ENCODE results near the gene ZSCAN10. TPM values are rescaled to one million over a fixed set of nuclear protein-coding genes. Genes with fewer than 3 reads are reported as not detected.
"Not testable (repeated sequence)": the region's sequence is repeated elsewhere in the genome, so short reads cannot be mapped to it uniquely, and the experiment has no call there.

ZSCAN10 gene
- total RNA-seq, 1 experiment from 2014 or later: not detected

DNA sequence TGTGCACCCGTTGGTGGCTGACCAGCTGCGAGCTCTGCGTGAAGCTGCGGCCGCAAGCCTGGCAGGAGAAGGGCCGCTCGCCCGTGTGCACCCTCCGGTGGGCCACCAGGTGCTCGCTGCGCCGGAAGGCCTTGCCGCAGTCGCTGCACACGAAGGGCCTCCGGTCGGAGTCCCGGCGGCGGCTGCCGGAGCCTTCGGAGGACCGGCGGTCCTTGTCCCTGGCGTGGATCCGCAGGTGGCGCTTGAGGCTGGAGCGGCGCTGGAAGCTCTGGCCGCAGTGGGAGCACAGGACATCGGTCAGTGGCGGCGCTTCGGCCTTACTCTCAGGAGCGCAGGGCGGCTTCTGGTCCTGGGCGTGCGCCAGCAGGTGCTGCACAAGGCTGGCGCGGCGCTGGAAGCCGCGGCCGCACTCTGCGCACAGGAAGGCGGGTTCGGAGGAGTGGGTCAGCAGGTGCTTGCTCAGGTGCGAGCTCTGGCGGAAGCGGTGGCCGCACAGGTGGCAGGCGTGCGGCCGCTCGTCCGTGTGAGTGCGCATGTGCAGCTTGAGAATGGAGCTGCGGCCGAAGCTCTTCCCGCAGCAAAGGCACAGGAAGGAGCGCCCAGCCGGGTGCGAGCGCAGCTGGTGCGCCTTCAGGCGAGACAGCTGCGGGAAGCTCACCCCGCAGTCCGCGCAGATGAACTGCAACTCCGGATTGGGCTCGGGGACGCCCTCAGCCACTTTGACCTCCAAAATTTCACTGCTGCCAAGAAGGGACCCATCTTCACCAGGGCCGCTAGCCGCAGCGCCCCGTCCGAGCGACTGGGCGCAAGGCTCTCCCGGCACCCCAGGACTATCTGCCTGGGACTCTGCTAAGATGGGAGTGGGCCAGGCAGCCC, 9.1 kb downstream of the ZSCAN10 start:
- Histone ChIP-seq H3K36me3 (no peaks in the 10 kb centered on the region), H3K27ac (no peak overlapping the region), H3K27me3 (replicated peaks) (0 out of 2 replicates have a peak, but pooled peaks cover 3% of the 10 kb centered on the region), H3K4me3 (no peak overlapping the region), H3K4me1 (replicated peaks) (no peaks in the 10 kb centered on the region), H3K9me3 (replicated peaks) (no peaks in the 10 kb centered on the region)
- no peak for DNase-seq (ENCODE audit: low read depth in 1 of 2, low spot score in 2 of 2)

DNA sequence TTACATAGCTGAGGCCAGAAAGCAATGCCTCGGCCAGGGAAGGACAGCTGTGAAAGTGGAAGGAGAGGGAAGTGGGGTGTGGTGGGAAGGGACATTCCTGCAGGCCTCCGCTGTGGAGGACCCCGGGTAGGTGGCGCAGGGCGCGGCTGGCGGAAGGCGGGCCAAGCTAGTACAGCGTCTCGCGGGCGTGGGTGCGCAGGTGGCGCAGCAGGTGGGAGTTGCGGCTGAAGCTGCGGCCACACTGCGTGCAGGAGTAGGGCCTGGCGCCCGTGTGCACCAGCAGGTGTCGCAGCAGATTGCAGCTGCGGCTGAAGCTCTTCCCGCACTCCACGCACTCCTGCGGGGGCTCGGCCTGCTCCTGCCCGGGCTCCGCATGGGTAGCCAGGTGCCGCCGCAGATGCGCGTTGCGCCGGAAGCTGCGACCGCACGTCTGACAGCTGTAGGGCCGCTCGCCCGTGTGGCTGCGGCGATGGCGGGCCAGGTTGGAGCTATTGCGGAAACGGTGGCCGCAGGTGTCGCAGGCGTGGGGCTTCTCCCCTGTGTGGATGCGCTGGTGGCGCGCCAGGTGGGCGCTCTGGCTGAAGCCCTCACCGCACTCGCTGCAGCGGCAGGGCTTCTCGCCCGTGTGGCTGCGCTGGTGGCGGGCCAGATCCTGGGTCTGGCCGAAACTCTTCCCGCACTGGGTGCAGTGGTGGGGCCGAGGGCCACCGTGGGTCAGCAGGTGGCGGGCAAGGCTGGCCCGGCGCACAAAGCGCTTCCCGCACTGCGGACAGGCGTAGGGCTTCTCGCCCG, 10.0 kb downstream of the ZSCAN10 start:
- Histone ChIP-seq H3K27ac (no peak overlapping the region), H3K9me3 (replicated peaks) (no peaks in the 10 kb centered on the region), H3K4me3 (no peak overlapping the region), H3K4me1 (replicated peaks) (no peaks in the 10 kb centered on the region), H3K27me3 (replicated peaks) (0 out of 2 replicates have a peak, but pooled peaks cover 3% of the 10 kb centered on the region), H3K36me3 (no peaks in the 10 kb centered on the region)
- no peak for DNase-seq (ENCODE audit: low read depth in 1 of 2, low spot score in 2 of 2)

DNA sequence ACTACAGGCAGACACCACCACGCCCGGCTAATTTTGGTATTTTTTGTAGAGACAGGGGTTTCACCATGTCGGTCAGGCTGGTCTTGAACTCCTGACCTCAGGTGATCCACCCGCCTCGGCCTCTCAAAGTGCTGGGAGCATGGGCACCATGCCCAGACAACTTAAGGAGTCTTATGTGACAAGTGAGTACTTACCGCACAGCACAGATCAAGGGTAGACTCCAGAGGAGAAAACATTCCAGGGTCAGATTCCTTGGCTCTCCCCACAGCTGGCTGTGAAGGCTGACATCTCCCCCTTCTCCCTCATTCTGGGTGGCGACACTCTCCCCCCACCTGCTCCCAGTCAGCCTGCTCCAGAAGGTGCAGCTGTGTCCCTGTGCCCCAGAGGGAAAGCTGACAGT, 10.6 kb downstream of the ZSCAN10 start:
- Histone ChIP-seq H3K27me3 (replicated peaks) (0 out of 2 replicates have a peak, but pooled peaks cover 3% of the 10 kb centered on the region), H3K9me3 (replicated peaks) (no peaks in the 10 kb centered on the region), H3K36me3 (no peaks in the 10 kb centered on the region), H3K4me1 (replicated peaks) (no peaks in the 10 kb centered on the region), H3K27ac (no peak overlapping the region), H3K4me3 (no peak overlapping the region)
- no peak for DNase-seq (ENCODE audit: low read depth in 1 of 2, low spot score in 2 of 2)

DNA sequence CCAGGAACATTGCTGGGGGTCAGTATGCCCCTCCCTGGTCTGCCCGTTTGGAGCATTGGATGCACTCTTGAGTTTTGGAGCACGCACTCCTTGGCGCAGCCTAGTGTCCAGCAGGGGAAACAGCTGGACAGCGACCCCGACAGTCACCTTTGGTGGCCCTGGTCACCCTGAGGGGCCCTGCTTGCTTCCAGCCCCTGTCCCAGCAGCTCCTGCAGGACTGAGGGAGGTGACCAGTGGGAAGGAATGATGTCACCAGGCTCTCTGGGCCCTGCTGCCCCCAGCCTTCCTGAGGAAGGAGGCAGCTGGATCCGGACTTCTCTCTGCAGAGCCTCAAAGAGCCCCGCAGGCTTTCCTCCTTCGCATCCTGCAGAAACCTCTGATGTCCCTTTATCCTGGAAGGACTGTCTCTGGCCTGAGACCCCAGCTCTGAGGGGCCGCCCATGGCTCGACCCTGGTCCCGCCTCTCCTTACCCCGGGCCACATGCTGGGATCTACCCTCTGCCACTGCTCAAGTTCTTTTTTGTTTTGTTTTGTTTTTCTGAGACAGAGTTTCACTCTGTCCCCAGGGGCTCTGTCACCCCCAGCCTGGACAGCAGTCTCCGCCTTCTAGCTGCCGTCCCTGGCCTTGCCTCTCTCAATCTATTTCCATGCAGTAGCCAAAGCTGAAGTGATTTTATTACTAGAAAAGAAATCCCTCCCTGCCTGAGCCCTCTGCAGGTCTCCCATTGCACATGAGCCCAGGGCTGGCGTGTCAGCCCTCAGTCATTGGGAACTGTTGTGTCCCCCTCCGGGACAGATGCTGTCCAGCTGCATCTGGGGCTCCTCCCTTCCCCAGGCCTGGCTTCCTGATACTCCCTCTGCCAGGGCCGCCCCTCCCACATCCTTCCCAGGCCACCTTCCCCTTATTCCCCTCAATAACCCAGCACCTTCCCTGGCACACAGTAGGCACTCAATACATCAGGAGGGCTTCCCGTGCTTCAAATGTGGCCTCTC, 11.6 kb downstream of the ZSCAN10 start:
- Histone ChIP-seq H3K27ac (no peak overlapping the region), H3K9me3 (replicated peaks) (no peaks in the 10 kb centered on the region), H3K27me3 (replicated peaks) (0 out of 2 replicates have a peak, but pooled peaks cover 3% of the 10 kb centered on the region), H3K4me3 (no peak overlapping the region), H3K36me3 (no peaks in the 10 kb centered on the region), H3K4me1 (replicated peaks) (no peaks in the 10 kb centered on the region)
- DNase-seq (ENCODE audit: low read depth in 1 of 2, low spot score in 2 of 2): no peak

DNA sequence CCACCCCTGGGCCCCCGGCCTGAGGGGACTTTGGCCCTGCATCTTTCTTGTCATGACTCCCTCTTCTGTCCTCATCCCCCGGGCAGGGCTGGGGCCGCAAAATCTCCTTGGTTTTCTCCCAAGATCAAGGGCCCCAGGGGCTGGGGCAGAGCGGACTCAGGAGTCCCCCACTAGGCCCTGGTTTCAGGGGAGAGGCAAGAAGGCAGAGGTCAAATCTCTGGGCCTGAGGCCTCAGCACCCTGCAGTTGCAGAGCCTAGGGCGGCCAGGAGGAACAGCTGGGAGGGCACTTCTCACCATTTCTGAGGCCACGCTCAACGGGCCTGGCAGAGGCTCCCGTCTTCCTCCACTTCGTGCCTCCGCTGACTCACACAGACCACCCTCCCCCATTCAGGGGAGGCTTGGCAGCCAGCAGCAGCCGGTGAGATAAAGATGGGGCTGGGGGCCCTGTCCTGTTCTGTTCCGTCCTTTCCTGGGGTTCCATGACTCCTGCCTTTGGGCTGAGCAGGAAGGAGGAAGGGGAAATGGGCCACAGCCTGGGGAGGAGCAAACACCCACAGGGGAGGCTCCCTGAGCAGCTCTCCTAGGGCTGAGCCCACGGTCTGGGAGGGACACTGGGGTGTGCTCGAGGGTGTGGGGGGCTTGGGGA, 12.4 kb downstream of the ZSCAN10 start:
- Histone ChIP-seq H3K9me3 (replicated peaks) (no peaks in the 10 kb centered on the region), H3K36me3 (no peaks in the 10 kb centered on the region), H3K27ac (no peak overlapping the region), H3K4me3 (no peak overlapping the region), H3K27me3 (replicated peaks) (0 out of 2 replicates have a peak, but pooled peaks cover 3% of the 10 kb centered on the region), H3K4me1 (replicated peaks) (no peaks in the 10 kb centered on the region)
- DNase-seq (ENCODE audit: low read depth in 1 of 2, low spot score in 2 of 2): no peak

DNA sequence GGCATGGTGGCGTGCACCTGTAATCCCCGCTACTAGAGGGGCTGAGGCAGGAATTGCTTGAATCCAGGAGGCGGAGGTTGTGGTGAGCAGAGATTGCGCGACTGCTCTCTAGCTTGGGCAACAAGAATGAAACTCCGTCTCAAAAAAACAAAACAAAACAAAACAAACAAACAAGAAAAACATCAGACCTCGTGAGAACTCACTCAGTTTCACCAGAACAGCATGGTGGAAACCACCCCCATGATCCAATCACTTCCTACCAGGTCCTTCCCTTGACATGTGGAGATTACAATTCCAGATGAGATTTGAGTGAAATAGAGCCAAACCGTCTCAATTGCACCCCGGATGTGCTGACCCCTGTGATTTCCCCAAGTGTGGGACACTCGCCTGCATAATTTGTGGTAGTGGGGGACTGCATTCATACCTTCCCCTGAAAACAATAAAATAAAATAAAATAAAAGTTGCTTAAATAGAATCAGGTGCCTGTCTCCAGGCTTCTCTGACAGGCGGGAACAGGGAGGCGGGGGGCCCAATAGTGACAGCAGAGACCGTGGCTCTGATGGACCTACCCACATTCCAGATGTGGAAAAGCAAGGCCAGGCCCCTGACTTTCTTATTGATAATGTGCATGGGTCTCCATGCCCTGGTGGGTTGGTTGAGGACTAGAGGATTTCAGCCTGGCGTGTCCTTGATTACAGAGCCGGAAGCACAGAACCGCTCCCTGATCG, 13.1 kb downstream of the ZSCAN10 start:
- Histone ChIP-seq H3K9me3 (replicated peaks) (no peaks in the 10 kb centered on the region), H3K36me3 (no peaks in the 10 kb centered on the region), H3K4me1 (replicated peaks) (no peaks in the 10 kb centered on the region), H3K27ac (no peak overlapping the region), H3K4me3 (no peak overlapping the region), H3K27me3 (replicated peaks) (0 out of 2 replicates have a peak, but pooled peaks cover 3% of the 10 kb centered on the region)
- DNase-seq (ENCODE audit: low read depth in 1 of 2, low spot score in 2 of 2): no peak

DNA sequence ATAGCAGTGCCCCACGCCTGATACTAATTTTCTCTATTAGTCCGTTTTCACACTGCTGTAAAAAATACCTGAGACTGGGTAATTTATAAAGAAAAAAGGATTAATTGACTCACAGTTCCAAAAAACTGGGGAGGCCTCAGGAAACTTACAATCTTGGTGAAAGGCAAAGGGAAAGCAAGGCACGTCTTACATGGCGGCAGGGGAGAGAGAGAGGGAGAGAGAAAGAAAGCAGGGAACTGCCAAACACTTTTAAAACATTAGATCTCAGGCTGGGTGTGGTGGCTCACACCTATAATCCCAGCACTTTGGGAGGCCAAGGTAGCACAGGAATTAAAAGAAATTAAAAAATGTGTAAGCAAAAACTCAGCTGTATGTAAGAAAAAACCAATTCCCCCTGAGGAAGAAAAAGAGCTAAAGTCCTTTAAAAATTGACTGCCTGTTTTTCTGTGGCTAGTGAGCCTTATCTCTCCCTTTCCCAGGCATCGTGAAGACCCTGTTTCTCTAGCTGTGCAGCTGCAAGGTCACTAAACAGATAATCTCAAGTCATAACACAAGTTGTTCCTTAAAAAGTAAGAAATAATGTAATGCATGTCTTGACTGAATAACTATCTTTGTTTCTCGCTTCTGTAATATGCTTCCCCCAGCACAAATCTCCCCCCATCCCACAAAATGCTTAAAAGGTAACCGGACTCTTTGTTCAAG, 14.0 kb downstream of the ZSCAN10 start:
- Histone ChIP-seq H3K27me3 (replicated peaks) (0 out of 2 replicates have a peak, but pooled peaks cover 3% of the 10 kb centered on the region), H3K4me3 (no peak overlapping the region), H3K27ac (no peak overlapping the region), H3K4me1 (replicated peaks) (no peaks in the 10 kb centered on the region), H3K9me3 (replicated peaks) (no peaks in the 10 kb centered on the region), H3K36me3 (no peaks in the 10 kb centered on the region)
- DNase-seq (ENCODE audit: low read depth in 1 of 2, low spot score in 2 of 2): no peak

DNA sequence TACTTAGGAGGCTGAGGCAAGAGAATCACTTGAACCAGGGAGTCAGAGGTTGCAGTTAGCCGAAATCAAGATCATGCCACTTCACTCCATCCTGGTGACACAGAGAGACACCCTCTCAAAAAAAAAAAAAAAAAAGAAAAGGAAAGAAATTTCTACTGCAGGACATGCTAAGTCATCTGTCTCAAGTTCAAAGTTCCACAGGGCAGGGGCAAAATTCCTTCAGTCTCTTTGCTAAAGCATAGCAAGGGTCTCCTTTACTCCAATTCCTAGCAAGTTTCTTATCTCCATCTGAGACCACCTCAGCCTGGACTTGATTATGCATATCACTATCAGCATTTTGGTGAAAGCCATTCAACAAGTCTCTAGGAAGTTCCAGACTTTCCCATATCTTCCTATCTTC, 14.6 kb downstream of the ZSCAN10 start:
- Histone ChIP-seq H3K27ac (no peak overlapping the region), H3K4me1 (replicated peaks) (no peaks in the 10 kb centered on the region), H3K27me3 (replicated peaks) (0 out of 2 replicates have a peak, but pooled peaks cover 3% of the 10 kb centered on the region), H3K9me3 (replicated peaks) (no peaks in the 10 kb centered on the region), H3K36me3 (no peaks in the 10 kb centered on the region), H3K4me3 (no peak overlapping the region)
- no peak for DNase-seq (ENCODE audit: low read depth in 1 of 2, low spot score in 2 of 2)

DNA sequence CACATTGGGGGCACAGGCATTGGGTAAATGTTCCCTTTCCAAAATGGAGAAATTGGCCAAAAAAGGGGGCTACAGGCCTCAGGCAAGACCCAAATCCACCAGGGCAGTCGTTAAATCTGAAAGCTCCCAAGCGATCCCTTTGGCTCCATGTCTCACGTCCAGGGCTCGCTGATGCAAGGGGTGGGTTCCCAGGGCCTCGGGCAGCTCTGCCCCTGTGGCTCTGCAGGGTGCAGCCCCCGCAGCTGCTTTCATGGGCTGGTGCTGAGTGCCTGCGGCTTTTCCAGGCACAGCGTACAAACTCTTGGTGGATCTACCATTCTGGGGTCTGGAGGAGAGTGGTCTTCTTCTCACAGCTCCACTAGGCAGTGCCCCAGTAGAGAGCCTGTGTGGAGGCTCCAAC, 15.7 kb downstream of the ZSCAN10 start:
- H3K27me3 ChIP-seq (replicated peaks); H3K27ac ChIP-seq; DNase-seq (ENCODE audit: low read depth in 1 of 2, low spot score in 2 of 2); H3K9me3 ChIP-seq (replicated peaks); H3K4me1 ChIP-seq (replicated peaks); H3K36me3 ChIP-seq; H3K4me3 ChIP-seq: not testable (repeated sequence)

DNA sequence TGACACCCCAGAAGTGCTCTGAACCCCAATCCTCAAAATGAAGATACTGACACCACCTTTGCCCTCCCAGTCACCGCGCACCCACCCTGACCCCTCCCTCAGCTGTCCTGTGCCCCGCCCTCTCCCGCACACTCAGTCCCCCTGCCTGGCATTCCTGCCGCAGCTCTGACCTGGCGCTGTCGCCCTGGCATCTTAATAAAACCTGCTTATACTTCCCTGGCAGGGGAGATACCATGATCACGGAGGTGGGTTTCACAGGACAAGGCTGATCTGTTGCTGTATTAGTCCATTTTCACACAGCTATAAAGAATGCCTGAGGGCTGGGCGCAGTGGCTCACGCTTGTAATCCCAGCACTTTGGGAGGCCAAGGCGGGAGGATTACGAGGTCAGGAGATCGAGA, 17.1 kb downstream of the ZSCAN10 start:
- H3K27ac ChIP-seq; H3K4me1 ChIP-seq (replicated peaks); H3K36me3 ChIP-seq; H3K9me3 ChIP-seq (replicated peaks); H3K4me3 ChIP-seq; DNase-seq (ENCODE audit: low read depth in 1 of 2, low spot score in 2 of 2): not testable (repeated sequence)
- peaks cover 15% of the 10 kb centered on the region; the same call in 1 of the 2 replicates for H3K27me3 ChIP-seq (replicated peaks)

DNA sequence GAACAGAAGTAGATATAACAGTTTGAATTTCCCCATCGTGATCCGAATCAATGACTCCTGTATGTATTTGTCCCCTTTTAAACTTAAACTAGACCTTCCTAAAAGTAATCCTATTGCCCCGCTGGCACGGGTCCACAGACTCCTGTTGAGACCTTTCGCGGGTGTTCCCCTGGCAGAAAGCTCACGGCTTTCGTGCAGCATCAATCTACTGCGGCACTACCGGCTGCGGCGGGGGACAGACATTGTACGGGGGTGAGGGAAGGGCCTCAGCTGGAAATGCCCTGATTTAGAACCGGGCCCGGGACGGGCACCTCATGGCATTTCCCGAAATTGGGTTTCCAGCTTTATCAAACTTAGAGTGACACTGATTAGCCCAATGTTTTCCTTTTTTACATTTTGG, 19.1 kb downstream of the ZSCAN10 start:
- Histone ChIP-seq H3K27ac (no peak overlapping the region), H3K4me3 (no peak overlapping the region), H3K4me1 (replicated peaks) (peaks cover 4% of the 10 kb centered on the region; the same call in 1 of the 2 replicates), H3K27me3 (replicated peaks) (peaks cover 12% of the 10 kb centered on the region; the same call in 1 of the 2 replicates), H3K36me3 (no peaks in the 10 kb centered on the region), H3K9me3 (replicated peaks) (no peaks in the 10 kb centered on the region)
- no peak for DNase-seq (ENCODE audit: low read depth in 1 of 2, low spot score in 2 of 2)

DNA sequence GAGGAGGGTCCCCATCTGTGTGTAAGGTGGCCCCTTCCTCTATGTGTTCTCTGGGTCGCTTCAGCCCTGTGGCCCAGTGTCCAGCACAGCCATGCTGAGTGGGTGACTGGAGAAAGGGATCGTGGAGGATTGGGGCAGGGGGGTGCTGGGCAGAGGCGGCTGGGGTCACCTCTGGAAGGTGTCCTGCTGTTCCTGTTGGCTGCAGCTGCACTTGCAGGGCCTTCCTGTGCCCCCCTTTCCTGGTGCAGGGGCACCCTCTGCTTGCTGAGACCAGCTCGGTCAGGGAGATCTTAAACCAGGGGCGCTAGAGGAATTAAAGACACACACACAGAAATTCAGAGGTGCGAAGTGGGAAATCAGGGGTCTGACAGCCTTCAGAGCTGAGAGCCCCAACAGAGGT, 22.5 kb downstream of the ZSCAN10 start:
- H3K4me3 ChIP-seq: no peak overlapping the region
- no peak for DNase-seq (ENCODE audit: low read depth in 1 of 2, low spot score in 2 of 2)
- H3K9me3 ChIP-seq (replicated peaks): no peaks in the 10 kb centered on the region
- peaks cover 12% of the 10 kb centered on the region; the same call in 1 of the 2 replicates for H3K27me3 ChIP-seq (replicated peaks)
- H3K36me3 ChIP-seq: no peaks in the 10 kb centered on the region
- H3K27ac ChIP-seq: no peak overlapping the region
- peaks cover 4% of the 10 kb centered on the region; the same call in 1 of the 2 replicates for H3K4me1 ChIP-seq (replicated peaks)
